ENCODE measurements around the gene SMAD7.

GRCh38 chr18:48986851-48987761, 36.3 kb upstream of the SMAD7 start:
- TF ChIP-seq CTCF (conservative IDR thresholded peaks at IDR 0.05; ENCODE audit: low read depth, low read length): no peak
- TF ChIP-seq EZH2 (IDR thresholded peaks at IDR 0.05; ENCODE audit: borderline replicate concordance, low read depth, low read length, poor library complexity, severe bottlenecking): no peak

All from A673 (cell line).